ENCODE data around the gene MTFR1L. TPM values are rescaled to one million over a fixed set of nuclear protein-coding genes. Genes with fewer than 3 reads are reported as not detected.

Gene MTFR1L
- 10 to 100 TPM; 39.7 to 56.4 TPM for total RNA-seq

GRCh38 chr1:25819491-25820246, at the start of gene MTFR1L:
MTFR1L (plus strand) TSS chr1:25819954; CDS start chr1:25823105, 3,151 bp downstream.
- TF ChIP-seq, protein P1, sequence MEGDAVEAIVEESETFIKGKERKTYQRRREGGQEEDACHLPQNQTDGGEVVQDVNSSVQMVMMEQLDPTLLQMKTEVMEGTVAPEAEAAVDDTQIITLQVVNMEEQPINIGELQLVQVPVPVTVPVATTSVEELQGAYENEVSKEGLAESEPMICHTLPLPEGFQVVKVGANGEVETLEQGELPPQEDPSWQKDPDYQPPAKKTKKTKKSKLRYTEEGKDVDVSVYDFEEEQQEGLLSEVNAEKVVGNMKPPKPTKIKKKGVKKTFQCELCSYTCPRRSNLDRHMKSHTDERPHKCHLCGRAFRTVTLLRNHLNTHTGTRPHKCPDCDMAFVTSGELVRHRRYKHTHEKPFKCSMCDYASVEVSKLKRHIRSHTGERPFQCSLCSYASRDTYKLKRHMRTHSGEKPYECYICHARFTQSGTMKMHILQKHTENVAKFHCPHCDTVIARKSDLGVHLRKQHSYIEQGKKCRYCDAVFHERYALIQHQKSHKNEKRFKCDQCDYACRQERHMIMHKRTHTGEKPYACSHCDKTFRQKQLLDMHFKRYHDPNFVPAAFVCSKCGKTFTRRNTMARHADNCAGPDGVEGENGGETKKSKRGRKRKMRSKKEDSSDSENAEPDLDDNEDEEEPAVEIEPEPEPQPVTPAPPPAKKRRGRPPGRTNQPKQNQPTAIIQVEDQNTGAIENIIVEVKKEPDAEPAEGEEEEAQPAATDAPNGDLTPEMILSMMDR (IDR thresholded peaks at IDR 0.05) = no peak
- TF ChIP-seq POLR2A (IDR thresholded peaks at IDR 0.05) = peak; percentile 95 to 96 (median 95)
- peaks cover 0 to 3% of the 10 kb centered on the region in 2 donors for H3K36me3 ChIP-seq (replicated peaks in 1 of 2; ENCODE audit: insufficient read depth in 1 of 2, low read depth in 2 of 2)
- no peaks in the 10 kb centered on the region for H3K27me3 ChIP-seq
- H3K9me3 ChIP-seq = no peaks in the 10 kb centered on the region
- H3K4me3 ChIP-seq = peak within 1 kb of the TSS; percentile 83 to 89
- intact Hi-C loops (cut with DNase I) = no loop called here
- peaks cover 43% of the 10 kb centered on the region for H3K4me1 ChIP-seq
- ATAC-seq = peak; percentile 91
- DNase-seq = peak; percentile 93 to 95 (median 94)
- peak within 1 kb of the TSS; percentile 91 to 98 (median 93) for H3K27ac ChIP-seq
- WGBS, 2 donors = 0 to 1% methylated on average over 9 to 63 of the region's 64 CpGs

DNA sequence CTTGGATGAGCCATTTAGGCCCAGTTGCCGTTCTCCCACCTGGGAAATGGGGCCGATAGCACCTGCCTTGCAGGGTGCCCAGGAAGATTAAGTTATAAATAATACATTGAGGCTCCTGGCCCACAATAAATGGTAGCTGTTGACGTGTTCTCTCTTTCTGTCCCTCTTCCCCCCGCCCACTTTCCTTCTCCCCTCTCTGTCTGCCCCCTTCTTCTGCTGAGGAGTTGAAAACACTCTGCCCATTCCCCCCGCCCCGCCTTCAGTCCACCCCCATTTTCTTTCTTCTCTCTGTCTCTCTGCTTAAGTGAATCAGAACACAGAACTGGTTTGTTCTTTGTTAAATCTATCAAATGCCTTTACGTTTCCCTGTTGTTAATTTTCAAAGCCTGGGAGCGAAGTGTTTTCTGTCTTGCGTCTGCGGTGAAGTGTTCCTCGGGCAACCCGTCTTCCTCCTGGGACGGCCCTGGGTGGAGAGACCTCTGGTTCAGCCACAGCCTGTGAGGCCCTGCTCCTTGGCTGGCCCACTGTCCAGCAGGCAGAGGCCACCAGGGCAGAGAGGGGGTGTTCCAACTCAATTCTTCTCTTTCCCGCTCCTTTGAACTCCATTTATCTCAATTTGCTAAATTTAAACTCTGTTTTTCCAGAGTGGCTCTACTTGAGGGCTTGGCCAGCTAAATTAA, 49.1 kb upstream of the MTFR1L start:
- H3K27me3 ChIP-seq = no peaks in the 10 kb centered on the region
- no peak for TF ChIP-seq POLR2A (IDR thresholded peaks at IDR 0.05)
- TF ChIP-seq, protein P1 (IDR thresholded peaks at IDR 0.05) = no peak
- H3K27ac ChIP-seq = peak overlapping the region; percentile 72 to 85 (median 78)
- H3K9me3 ChIP-seq = no peaks in the 10 kb centered on the region
- H3K36me3 ChIP-seq (replicated peaks in 1 of 2; ENCODE audit: insufficient read depth in 1 of 2, low read depth in 2 of 2) = no peaks in the 10 kb centered on the region
- no peak for ATAC-seq
- H3K4me1 ChIP-seq = peaks cover 71% of the 10 kb centered on the region
- DNase-seq = no peak
- WGBS, 2 donors = 67 to 77% methylated on average over 14 of the region's 14 CpGs
- intact Hi-C loops (cut with DNase I) = no loop called here
- no peak overlapping the region for H3K4me3 ChIP-seq

GRCh38 chr1:25771221-25772114, 48.3 kb upstream of the MTFR1L start:
- H3K27me3 ChIP-seq = no peaks in the 10 kb centered on the region
- no peaks in the 10 kb centered on the region for H3K9me3 ChIP-seq
- ATAC-seq = peak; percentile 52
- DNase-seq = peak; percentile 87 to 93 (median 91)
- 10% methylated on average over 28 to 34 of the region's 34 CpGs for WGBS, 2 donors
- H3K27ac ChIP-seq = peak overlapping the region; percentile 72 to 85 (median 78)
- H3K36me3 ChIP-seq (replicated peaks in 1 of 2; ENCODE audit: insufficient read depth in 1 of 2, low read depth in 2 of 2) = no peaks in the 10 kb centered on the region
- H3K4me3 ChIP-seq = no peak overlapping the region
- intact Hi-C loops (cut with DNase I) = no loop called here
- H3K4me1 ChIP-seq = peaks cover 66% of the 10 kb centered on the region
- TF ChIP-seq, protein P1 (IDR thresholded peaks at IDR 0.05) = no peak
- peak in 2 of 3 donors; percentile 26 to 31 for TF ChIP-seq POLR2A (IDR thresholded peaks at IDR 0.05)

DNA sequence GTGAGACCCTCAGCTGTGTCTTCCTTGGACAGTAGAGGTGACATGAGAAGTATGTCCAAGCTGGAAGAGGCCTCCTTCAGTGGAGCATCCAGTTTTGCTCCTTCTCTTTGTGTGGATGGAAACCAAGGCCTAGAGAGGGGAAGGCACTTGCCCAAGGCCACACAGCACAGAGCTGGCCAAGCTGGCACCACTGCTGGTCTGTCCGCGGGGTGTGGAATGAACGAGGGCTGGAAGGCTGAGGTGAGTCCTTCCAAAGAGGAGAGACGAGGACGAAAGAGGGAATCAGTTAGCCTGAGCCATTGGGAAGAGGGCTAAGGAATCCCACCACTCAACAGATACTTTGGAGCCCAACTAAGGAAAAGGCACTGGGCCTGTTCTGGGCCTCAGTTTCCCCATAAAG, 47.6 kb upstream of the MTFR1L start:
- H3K4me3 ChIP-seq = no peak overlapping the region
- ATAC-seq = no peak
- no peaks in the 10 kb centered on the region for H3K27me3 ChIP-seq
- peaks cover 61% of the 10 kb centered on the region for H3K4me1 ChIP-seq
- H3K36me3 ChIP-seq (replicated peaks in 1 of 2; ENCODE audit: insufficient read depth in 1 of 2, low read depth in 2 of 2) = no peaks in the 10 kb centered on the region
- WGBS, 2 donors = 39 to 40% methylated on average over 5 of the region's 5 CpGs
- DNase-seq = peak; percentile 25 to 49 (median 37)
- intact Hi-C loops (cut with DNase I) = no loop called here
- TF ChIP-seq POLR2A (IDR thresholded peaks at IDR 0.05) = no peak
- TF ChIP-seq, protein P1 (IDR thresholded peaks at IDR 0.05) = no peak
- peak overlapping the region; percentile 72 to 85 (median 78) for H3K27ac ChIP-seq
- no peaks in the 10 kb centered on the region for H3K9me3 ChIP-seq
